ENCODE results near the gene TESK2. TPM values are rescaled to one million over a fixed set of nuclear protein-coding genes. Genes with fewer than 3 reads are reported as not detected.

TESK2 gene
- total and polyA plus RNA-seq, 2 of the 13 experiments (the other 11 are each of a cell fraction or from before 2014, with no cell fraction given), result 5.5 to 9.6 TPM

DNA sequence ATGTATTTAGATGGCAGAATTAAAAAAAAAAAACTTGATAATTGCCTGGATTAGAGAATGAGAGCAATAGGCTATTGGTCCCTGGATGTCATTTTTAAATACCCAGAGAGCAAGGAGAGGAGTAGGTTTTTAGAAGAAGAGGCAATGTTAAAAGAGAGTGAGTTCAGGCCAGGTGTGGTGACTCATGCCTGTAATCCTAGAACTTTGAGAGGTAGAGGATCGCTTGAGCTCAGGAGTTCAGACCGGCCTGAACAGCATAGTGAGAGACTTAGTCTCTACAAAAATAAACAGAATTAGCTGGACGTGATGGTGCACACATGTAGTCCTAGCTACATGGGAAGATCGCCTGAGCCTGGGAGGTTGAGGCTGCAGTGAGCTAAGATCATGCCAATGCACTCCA lies 134.8 kb downstream of the TESK2 start (continued):
- TF ChIP-seq, protein P1, sequence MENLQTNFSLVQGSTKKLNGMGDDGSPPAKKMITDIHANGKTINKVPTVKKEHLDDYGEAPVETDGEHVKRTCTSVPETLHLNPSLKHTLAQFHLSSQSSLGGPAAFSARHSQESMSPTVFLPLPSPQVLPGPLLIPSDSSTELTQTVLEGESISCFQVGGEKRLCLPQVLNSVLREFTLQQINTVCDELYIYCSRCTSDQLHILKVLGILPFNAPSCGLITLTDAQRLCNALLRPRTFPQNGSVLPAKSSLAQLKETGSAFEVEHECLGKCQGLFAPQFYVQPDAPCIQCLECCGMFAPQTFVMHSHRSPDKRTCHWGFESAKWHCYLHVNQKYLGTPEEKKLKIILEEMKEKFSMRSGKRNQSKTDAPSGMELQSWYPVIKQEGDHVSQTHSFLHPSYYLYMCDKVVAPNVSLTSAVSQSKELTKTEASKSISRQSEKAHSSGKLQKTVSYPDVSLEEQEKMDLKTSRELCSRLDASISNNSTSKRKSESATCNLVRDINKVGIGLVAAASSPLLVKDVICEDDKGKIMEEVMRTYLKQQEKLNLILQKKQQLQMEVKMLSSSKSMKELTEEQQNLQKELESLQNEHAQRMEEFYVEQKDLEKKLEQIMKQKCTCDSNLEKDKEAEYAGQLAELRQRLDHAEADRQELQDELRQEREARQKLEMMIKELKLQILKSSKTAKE (CRISPR knock-in tag; IDR thresholded peaks at IDR 0.05; ENCODE audit: borderline replicate concordance), result no peak
- no peak for TF ChIP-seq ZNF644 (CRISPR knock-in tag; IDR thresholded peaks at IDR 0.05; ENCODE audit: low read depth)
- TF ChIP-seq NONO (IDR thresholded peaks at IDR 0.05), result no peak
- TF ChIP-seq NONO (CRISPR knock-in tag; conservative IDR thresholded peaks at IDR 0.05), result no peak
- TF ChIP-seq ZNF660 (CRISPR knock-in tag; IDR thresholded peaks at IDR 0.05; ENCODE audit: borderline replicate concordance, low read depth), result no peak
- TF ChIP-seq SRSF9 (IDR thresholded peaks at IDR 0.05; ENCODE audit: borderline replicate concordance, insufficient read depth, low read depth, low read length, poor library complexity, severe bottlenecking), result no peak
- TF ChIP-seq SMAD9 (CRISPR knock-in tag; IDR thresholded peaks at IDR 0.05), result no peak
- TF ChIP-seq, protein P2, sequence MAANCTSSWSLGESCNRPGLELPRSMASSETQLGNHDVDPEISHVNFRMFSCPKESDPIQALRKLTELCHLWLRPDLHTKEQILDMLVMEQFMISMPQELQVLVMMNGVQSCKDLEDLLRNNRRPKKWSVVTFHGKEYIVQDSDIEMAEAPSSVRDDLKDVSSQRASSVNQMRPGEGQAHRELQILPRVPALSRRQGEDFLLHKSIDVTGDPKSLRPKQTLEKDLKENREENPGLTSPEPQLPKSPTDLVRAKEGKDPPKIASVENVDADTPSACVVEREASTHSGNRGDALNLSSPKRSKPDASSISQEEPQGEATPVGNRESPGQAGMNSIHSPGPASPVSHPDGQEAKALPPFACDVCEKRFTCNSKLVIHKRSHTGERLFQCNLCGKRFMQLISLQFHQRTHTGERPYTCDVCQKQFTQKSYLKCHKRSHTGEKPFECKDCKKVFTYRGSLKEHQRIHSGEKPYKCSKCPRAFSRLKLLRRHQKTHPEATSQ (CRISPR knock-in tag; IDR thresholded peaks at IDR 0.05; ENCODE audit: borderline replicate concordance), result no peak
- TF ChIP-seq, protein P3, sequence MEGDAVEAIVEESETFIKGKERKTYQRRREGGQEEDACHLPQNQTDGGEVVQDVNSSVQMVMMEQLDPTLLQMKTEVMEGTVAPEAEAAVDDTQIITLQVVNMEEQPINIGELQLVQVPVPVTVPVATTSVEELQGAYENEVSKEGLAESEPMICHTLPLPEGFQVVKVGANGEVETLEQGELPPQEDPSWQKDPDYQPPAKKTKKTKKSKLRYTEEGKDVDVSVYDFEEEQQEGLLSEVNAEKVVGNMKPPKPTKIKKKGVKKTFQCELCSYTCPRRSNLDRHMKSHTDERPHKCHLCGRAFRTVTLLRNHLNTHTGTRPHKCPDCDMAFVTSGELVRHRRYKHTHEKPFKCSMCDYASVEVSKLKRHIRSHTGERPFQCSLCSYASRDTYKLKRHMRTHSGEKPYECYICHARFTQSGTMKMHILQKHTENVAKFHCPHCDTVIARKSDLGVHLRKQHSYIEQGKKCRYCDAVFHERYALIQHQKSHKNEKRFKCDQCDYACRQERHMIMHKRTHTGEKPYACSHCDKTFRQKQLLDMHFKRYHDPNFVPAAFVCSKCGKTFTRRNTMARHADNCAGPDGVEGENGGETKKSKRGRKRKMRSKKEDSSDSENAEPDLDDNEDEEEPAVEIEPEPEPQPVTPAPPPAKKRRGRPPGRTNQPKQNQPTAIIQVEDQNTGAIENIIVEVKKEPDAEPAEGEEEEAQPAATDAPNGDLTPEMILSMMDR (CRISPR knock-in tag; IDR thresholded peaks at IDR 0.05), result no peak
- TF ChIP-seq RFX3 (CRISPR knock-in tag; IDR thresholded peaks at IDR 0.05), result no peak
- no peak for TF ChIP-seq TBL1XR1 (IDR thresholded peaks at IDR 0.05; ENCODE audit: borderline replicate concordance, low read length, partially characterized antibody)
- no peak for TF ChIP-seq ZNF3 (CRISPR knock-in tag; IDR thresholded peaks at IDR 0.05)
- no peak for TF ChIP-seq KDM5B (CRISPR knock-in tag; IDR thresholded peaks at IDR 0.05; ENCODE audit: borderline replicate concordance)
- no peak for TF ChIP-seq ZNF556 (CRISPR knock-in tag; IDR thresholded peaks at IDR 0.05; ENCODE audit: borderline replicate concordance)
- TF ChIP-seq PCBP2 (optimal IDR thresholded peaks at IDR 0.05; ENCODE audit: low read depth, low read length, poor library complexity, severe bottlenecking), result no peak
- TF ChIP-seq TCF7 (IDR thresholded peaks at IDR 0.05; ENCODE audit: low read depth), result no peak
- no peak for TF ChIP-seq MEIS2 (CRISPR knock-in tag; IDR thresholded peaks at IDR 0.05)
- TF ChIP-seq, protein P4, sequence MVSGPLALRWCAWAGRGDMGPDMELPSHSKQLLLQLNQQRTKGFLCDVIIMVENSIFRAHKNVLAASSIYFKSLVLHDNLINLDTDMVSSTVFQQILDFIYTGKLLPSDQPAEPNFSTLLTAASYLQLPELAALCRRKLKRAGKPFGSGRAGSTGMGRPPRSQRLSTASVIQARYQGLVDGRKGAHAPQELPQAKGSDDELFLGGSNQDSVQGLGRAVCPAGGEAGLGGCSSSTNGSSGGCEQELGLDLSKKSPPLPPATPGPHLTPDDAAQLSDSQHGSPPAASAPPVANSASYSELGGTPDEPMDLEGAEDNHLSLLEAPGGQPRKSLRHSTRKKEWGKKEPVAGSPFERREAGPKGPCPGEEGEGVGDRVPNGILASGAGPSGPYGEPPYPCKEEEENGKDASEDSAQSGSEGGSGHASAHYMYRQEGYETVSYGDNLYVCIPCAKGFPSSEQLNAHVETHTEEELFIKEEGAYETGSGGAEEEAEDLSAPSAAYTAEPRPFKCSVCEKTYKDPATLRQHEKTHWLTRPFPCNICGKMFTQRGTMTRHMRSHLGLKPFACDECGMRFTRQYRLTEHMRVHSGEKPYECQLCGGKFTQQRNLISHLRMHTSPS (CRISPR knock-in tag; IDR thresholded peaks at IDR 0.05; ENCODE audit: low read depth), result no peak
- no peak for TF ChIP-seq ZNF317 (CRISPR knock-in tag; IDR thresholded peaks at IDR 0.05)
- TF ChIP-seq, protein P5, sequence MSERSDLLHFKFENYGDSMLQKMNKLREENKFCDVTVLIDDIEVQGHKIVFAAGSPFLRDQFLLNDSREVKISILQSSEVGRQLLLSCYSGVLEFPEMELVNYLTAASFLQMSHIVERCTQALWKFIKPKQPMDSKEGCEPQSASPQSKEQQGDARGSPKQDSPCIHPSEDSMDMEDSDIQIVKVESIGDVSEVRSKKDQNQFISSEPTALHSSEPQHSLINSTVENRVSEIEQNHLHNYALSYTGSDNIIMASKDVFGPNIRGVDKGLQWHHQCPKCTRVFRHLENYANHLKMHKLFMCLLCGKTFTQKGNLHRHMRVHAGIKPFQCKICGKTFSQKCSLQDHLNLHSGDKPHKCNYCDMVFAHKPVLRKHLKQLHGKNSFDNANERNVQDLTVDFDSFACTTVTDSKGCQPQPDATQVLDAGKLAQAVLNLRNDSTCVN (CRISPR knock-in tag; IDR thresholded peaks at IDR 0.05; ENCODE audit: borderline replicate concordance), result no peak
